GM12891 (cell line): ENCODE data around the gene TYROBP.

Experiments used
- DNase-seq: peaks from one replicate; pipeline ENCODE4 v3.0.0; 2011; ENCODE audit warnings: low spot score; ENCODE audit not compliant: insufficient read length
- FAIRE-seq: peaks from 2 replicates; lab custom pipeline; 2011; peaks lifted over from hg19 to GRCh38; lab: Jason Lieb, UNC
- PAX5 ChIP-seq: IDR thresholded peaks from 2 replicates; pipeline ENCODE4 v1.6.1; 2011; ENCODE audit warnings: low read length, moderate library complexity, mild to moderate bottlenecking; ENCODE audit not compliant: insufficient read depth, severe bottlenecking
- POLR2A ChIP-seq: IDR thresholded peaks from 2 replicates; pipeline ENCODE4 v1.6.1; 2011; ENCODE audit warnings: low read depth, low read length, control low read depth
- POLR2AphosphoS5 ChIP-seq: IDR thresholded peaks from 2 replicates; pipeline ENCODE4 v1.6.1; 2011; ENCODE audit warnings: low read depth, low read length, control low read depth
- POU2F2 ChIP-seq: IDR thresholded peaks from 2 replicates; pipeline ENCODE4 v1.6.1; 2011; ENCODE audit warnings: low read depth, mild to moderate bottlenecking, control low read depth, low read length, moderate library complexity
- SPI1 ChIP-seq: IDR thresholded peaks from 2 replicates; pipeline ENCODE4 v1.6.1; 2011; ENCODE audit warnings: low read depth, low read length, control low read depth
- TAF1 ChIP-seq: IDR thresholded peaks from 2 replicates; pipeline ENCODE4 v1.6.1; 2011; ENCODE audit warnings: low read depth, low read length, control low read depth

Gene TYROBP

DNA sequence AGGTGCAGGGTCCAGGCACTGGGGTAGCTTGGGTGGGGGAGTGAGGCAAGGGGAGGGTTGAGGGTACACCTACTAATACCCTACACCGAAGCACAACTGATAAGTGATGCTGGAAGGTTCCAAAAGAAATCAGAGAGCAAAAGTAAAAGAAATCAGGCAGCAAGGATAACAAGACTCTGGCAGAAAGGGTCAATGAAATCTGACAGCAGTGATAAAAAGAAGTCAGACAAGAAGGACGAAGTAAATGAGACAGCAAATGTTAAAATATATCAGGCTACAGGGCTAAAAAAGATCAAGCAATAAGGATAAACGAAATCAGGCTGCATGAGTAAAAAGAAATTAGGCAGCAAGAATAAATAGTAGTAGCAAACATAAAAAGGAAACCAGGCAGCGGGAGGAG, 32.7 kb upstream of the TYROBP start:
- TF ChIP-seq TAF1 (no peak), POU2F2 (no peak), SPI1 (no peak), POLR2AphosphoS5 (no peak), PAX5 (no peak), POLR2A (no peak)
- DNase-seq: no peak
- no peak for FAIRE-seq

DNA sequence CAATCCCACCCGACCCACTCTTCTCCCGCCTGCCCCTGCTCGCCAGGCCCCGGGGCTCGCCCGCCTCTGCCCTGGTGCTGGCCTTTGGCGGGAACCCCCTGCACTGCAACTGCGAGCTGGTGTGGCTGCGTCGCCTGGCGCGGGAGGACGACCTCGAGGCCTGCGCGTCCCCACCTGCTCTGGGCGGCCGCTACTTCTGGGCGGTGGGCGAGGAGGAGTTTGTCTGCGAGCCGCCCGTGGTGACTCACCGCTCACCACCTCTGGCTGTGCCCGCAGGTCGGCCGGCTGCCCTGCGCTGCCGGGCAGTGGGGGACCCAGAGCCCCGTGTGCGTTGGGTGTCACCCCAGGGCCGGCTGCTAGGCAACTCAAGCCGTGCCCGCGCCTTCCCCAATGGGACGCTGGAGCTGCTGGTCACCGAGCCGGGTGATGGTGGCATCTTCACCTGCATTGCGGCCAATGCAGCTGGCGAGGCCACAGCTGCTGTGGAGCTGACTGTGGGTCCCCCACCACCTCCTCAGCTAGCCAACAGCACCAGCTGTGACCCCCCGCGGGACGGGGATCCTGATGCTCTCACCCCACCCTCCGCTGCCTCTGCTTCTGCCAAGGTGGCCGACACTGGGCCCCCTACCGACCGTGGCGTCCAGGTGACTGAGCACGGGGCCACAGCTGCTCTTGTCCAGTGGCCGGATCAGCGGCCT, 32.1 kb upstream of the TYROBP start:
- DNase-seq (no peak), FAIRE-seq (no peak)
- TF ChIP-seq TAF1 (no peak), POLR2A (no peak)

- no peak for FAIRE-seq
- TF ChIP-seq POU2F2 (no peak), TAF1 (no peak), POLR2A (no peak), PAX5 (no peak)
- no peak for DNase-seq
Measured at GRCh38 chr19:35939307-35940077, 31.4 kb upstream of the TYROBP start.

- FAIRE-seq: no peak
- DNase-seq: no peak
- TF ChIP-seq PAX5 (no peak), TAF1 (no peak), SPI1 (no peak), POLR2A (no peak), POLR2AphosphoS5 (no peak), POU2F2 (no peak)
Measured at GRCh38 chr19:35938282-35939224, 30.5 kb upstream of the TYROBP start.

GRCh38 chr19:35937345-35938281, 29.5 kb upstream of the TYROBP start:
- TF ChIP-seq POU2F2: no peak
- TF ChIP-seq TAF1: no peak
- TF ChIP-seq SPI1: no peak
- FAIRE-seq: no peak

DNA sequence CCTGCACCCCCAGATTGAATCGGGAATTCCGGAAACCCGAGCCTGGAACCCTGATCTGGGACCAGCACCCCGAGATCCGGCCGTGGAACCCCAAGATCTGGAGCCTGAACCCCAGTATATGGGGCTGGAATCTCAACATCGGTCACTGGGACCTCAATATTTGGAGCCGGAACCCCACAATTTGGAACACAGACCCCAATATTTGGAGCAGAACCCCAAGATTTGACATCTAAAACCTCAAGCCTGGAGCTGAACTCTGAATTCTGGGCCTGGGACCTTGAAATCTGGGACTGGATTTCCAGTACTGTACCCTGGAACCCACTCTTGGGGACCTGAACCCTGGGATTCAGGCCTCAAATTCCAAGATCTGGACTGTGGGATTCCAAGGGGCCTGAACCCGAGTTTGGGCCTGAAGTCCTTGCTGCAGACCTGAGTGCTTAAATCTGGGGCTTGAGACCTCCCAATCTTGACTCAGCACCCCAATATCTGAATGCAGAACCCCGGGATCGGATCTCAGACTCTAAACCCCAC, 28.7 kb upstream of the TYROBP start:
- no peak for TF ChIP-seq PAX5
- TF ChIP-seq POLR2AphosphoS5: no peak
- TF ChIP-seq TAF1: no peak
- no peak for TF ChIP-seq SPI1
- TF ChIP-seq POU2F2: no peak
- TF ChIP-seq POLR2A: no peak
- DNase-seq: no peak
- FAIRE-seq: no peak

More at GRCh38 chr19:35937345-35938281, 29.5 kb upstream of the TYROBP start:
- no peak for DNase-seq

DNA sequence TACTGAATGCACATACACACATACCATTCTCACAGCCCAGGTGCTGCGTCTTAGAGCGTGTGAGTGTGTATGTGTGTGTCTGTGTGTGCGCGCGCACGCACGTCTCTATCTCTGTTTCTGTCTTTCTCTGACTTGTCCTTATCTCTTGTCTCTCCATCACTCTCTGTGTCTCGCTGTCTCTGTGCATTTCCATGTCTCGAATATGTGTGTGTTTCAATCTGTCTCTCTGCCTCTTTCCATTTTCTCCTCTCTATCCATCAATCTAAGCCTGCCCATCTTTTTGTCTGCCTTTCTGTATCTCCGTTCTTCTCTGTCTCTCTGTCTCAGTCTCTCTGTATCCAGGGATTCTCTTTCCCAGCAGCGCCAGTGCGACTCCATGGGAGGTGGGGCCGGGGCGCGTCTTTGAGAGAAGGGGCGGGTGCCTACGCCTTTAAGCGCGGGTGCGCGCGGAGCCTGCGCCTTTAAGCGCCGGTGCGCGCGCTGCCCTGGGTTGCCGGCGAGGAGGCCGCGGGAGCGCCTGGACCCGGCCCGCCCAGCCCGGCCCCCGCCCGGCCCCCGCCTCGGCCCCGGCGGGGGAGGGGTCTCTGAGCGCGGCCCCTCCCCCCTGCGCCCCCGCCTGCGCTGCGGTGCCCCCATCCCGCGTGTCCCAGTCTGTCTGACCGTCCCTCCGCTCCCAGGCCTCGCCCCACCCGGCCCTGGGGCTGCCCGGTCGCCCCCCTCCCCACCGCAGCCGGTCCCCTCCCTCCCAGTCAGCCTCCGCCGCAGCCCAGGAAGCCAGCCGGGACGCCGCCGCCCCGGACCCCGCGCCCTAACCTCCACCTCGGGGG, 28.0 kb upstream of the TYROBP start, which contains the start of gene LRFN3:
Gene LRFN3 (plus strand): TSS at position 464 of the 827 bp plus-strand sequence. CDS start 3,052 bp downstream, outside the sequence.
- DNase-seq: peak; percentile 53
- no peak for TF ChIP-seq SPI1
- TF ChIP-seq TAF1: no peak
- no peak for TF ChIP-seq PAX5
- no peak for TF ChIP-seq POLR2AphosphoS5
- no peak for TF ChIP-seq POU2F2
- no peak for TF ChIP-seq POLR2A
- peak; percentile 66 for FAIRE-seq

GRCh38 chr19:35932291-35932936, 24.3 kb upstream of the TYROBP start:
- DNase-seq (no peak), FAIRE-seq (no peak)
- TF ChIP-seq POLR2AphosphoS5 (no peak), PAX5 (no peak), POLR2A (no peak), POU2F2 (no peak), TAF1 (no peak), SPI1 (no peak)
